AML-193 (cell line): ENCODE data around the gene TAS2R60.
"Not testable (repeated sequence)": the region's sequence is repeated elsewhere in the genome, so short reads cannot be mapped to it uniquely, and the experiment has no call there.

Experiments used
- DNase-seq, 2 experiments: peaks; one replicate each; lab custom pipeline; 2025; lab: John Stamatoyannopoulos, UW

TAS2R60 gene

DNA sequence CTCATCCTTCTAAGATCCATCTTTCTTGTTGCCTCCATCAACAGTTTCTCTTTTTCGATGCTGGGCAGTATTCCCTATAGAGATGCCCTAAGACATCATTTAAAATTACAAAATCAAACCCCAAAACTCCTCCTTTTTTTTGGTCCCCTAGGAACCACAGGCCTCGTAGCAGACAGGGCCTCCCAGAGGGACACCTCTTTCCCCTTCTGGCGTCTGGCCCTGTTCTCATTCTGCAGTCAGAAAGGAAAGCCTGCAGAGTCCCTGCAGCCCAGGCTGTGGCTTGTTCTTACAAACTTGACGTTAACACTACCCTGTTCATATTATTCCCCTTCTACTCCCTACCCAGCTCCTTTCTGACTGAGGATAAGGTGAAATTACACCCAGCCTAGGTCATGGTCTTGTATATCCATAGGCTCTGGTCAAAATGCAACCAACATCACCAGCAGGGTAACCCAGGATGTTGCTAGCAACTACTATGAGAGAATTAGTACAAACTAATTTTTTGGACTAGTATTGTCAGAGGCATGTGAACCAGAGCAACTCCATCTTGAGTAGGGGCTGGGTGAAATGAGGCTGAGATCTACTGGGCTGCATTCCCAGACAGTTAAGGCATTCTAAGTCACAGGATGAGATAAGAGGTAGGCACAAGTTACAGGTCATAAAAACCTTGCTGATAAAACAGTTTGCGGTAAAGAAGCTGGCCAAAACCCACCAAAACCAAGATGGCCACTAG, 31.1 kb upstream of the TAS2R60 start:
- no peak for DNase-seq

DNA sequence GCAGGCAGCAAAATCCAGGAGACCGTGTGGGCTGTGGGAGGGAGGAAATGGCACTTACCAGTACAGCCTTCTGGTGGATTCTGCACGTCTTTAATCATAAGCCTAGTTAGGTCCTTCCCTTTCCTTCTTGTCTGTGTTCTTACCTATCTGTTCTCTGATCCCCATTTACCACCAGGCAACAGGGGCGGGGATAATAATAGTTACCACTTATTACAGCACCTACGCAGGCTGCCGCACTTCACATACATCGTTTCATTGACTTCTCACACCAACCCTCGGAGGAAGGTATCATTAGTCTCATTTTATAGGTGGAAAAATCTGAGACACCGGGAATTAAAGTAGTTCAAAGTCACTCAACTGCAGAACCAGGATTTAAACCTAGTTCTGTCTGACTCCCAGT, 30.1 kb upstream of the TAS2R60 start:
- DNase-seq = no peak

DNA sequence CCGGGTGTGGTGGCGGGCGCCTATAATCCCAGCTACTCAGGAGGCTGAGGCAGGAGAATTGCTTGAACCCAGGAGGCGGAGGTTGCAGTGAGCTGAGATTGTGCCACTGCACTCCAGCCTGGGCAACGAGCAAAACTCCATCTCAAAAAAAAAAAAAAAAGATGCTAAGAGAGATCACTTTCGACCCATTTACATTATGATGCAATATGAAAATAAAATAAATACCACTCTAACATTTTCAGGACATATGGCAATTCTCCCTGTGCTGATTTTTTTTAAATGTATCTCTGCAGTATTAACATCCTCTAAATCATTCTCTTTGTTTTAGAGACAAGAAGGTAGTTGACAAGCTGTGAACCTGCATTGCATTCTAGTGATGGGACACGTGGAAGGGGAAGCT, 28.0 kb upstream of the TAS2R60 start:
- DNase-seq = not testable (repeated sequence)

DNA sequence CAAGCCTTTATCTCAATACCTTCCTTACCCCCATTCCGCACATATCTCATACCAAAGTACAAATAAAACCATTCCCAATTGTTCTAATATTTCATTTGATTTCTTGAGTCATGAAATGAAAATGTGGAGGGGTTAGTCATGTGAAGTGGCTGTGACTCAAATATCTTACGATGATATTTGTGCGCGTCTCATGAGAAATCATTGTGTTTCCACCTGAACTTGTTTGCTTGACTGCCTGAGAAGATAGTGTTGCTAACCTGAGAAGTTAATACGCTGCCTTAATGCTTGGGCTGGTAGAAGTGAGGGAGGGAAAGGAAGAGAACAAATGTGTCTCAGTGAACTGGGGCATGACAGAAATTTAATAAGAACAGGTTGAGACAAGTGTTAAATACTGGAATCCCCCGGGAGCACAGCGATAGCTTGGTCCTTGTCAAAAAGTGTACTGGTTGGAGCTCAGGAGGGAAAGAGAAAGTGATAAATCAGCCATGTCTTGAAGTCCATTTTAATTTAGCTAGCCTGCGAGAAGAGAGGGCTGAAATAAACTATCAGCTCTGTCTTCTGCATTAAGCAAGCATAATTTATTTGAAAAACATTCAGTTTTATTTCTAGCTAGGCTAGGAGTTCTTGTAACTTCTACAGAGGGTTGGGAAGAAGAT, 27.4 kb upstream of the TAS2R60 start:
- DNase-seq = no peak

DNA sequence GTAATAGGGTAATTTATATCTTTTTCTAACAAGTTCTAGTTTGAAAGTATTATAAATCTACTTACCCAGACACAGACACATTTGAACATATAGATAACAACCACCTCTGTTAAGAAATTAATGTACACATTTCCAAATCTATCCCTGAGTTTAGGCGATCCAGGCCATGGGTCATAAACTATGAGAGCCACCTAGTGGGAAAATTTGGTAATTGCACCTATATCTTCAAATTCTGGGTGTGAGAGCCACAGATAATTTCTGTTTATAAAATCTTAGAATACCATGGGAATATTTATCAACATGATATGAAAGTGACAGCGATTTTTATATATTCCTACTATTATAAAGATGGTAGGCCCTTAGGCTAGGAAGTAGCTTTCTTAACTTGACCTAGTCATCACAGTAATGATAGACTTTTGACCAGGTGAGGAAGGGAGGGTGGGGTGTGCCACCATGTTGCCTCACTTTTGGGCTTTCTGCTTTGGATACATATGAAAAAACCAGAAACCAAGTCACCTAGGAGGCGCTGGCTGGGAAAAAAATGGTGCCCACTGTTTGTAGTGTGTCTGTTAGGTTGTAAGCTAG, 26.6 kb upstream of the TAS2R60 start:
- DNase-seq = peak; percentile 69 to 78

DNA sequence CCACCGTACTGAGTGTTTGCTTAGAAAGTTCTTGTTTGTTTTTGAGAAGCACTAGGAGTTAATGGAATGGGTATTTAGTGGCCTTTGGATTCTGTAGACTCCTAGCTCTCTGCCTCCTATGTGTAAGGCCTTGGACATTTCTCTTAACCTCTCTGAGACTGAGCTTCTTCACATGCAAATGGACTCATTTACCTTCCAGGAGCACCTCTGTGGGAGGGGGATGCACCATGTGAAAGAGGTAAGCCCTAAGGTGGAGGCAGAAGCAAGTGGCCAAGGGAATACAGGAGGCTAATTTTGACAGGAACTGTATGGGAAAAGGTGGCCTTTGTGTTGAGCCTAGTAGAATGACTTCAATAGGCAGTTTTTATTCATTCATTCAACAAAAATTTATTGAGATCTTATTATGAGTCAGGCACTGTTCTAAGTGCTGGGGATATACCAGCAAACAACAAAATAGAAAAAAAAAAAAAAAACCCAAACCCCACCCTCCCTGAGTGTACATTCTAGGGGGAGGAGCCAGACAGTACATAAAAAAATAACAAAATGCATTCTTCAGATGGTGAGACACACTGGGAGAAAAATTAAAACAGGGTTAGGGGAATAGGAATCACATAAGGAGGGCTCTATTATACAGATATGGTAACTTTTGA, 25.4 kb upstream of the TAS2R60 start:
- no peak for DNase-seq

DNA sequence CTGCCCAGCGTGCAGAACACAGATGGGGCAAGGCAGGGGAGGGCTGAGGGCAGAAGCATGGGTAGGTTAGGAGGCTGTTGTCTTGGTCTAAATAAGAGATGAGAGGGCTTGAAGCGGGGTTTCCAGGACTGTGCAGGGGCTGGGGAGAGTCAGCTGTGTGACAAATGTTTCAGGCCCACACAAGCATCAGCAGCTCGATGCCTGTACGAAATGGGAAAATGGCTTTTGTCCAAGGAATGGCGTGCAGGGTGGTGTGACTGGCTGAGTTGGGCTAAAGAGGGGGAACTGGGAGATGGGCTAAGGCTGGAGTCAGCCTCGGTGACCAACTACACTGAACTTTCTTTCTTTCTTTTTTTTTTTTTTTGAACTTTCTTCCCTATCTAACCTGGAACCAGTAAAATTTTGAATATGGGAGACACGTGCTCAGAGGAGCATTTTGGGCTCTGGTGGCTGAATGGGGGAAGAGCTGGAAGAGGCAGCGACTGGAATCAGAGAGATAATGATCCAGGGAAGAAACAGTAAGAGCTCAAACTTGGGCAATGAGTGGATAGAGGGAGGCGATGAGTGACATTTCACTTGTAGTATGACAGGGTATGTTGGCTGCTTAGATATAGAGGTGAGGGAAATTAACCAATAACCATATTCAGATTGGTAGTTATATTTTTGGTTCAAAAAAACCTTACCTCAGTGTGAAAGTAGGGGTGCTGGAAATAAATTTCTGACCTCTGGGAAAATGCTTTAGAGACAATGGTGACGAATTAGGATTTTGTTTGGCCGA, 24.4 kb upstream of the TAS2R60 start:
- DNase-seq = no peak

DNA sequence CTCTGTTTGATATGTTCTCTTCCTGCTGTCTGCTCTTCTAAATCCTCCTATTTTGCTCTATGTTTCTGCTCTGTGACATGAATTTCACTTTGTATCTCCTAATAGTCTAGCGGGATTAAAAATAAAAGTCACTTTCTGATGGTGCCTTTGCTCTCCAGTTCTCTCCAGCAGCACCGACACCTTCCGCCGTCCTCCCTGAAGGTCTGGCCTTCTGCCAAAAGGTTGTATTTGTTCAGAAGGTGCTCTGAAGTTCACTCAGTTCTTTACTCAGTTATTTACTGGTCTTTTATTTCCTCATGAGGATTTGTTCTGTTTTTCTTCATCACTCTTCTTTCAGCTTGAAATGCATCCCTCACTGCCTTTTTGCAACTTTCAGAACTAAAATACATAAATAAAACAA, 23.4 kb upstream of the TAS2R60 start:
- DNase-seq = no peak

DNA sequence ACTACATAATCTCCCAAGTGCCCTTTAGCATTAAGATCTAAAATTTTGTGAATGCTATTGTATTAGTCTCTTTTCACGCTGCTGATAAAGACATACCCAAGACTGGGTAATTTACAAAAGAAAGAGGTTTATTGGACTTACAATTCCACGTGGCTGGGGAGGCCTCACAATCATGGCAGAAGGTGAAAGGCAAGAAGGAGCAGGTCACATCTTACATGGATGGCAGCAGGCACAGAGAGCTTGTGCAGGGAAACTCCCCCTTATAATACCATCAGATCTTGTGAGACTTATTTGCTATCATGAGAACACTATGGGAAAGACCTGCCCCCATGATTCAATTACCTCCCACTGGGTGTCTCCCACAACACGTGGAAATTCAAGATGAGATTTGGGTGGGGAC, 22.6 kb upstream of the TAS2R60 start:
- not testable (repeated sequence) for DNase-seq

DNA sequence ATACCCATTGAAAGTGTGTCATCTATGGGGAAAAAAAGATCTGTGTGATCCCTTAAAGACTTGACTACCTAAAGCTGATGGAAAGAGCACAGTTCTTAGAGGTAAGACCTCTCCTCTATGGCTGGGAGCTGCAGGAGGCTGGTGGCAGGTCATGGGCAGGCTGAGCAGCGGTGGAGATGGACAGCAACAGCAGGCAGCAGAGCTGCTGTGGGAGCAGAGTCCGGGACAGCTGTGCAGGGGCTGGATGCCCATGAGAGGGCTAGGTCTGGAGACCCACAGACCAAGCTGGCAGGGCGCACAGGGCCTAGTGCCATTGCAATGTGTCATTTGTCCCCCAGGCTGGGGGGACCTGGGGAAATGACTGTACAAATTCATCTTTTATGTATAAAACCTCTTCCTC, 21.2 kb upstream of the TAS2R60 start:
- no peak for DNase-seq

DNA sequence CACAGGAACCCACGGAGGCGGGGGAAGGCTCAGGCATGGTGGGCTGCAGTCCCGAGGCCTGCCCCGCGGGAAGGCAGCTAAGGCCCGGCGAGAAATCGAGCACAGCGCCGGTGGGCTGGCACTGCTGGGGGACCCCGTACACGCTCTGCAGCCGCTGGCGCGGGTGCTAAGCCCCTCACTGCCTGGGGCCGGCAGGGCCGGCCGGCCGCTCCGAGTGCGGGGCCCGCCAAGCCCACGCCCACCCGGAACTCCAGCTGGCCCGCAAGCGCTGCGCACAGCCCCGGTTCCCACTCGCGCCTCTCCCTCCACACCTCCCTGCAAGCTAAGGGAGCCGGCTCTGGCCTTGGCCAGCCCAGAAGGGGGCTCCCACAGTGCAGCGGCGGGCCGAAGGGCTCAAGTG, 18.8 kb upstream of the TAS2R60 start:
- DNase-seq = not testable (repeated sequence)

DNA sequence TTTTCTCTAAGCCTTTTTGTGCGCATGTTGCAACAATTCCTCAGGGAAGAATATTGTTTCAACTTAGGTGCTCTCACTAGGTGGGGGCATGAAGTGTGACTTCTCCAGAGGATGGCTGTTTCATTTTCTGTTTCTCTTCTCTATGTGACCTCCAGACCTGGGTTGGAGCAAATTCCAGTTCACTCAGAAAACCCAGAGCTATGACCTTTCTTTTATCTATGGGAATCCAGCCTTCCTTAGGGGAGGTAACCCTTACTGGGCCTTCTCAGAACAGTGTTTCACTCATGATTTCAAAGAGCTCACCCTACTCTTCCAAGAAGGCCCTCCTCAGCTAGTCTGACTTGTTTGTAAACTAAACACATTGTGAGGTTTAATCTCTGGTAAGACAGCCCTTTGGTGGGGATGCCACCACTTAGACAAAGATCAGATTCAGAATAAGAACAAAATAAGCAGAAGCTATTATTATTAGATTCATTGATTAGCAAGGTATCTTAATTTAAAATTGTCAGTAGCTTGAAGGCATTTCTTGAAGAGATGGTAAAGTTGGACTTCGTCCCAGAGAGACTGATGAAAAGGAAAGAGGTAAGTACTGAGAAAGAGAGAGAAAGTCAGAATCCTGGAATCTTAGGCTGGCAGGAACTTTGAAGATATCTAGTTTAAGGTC, 16.6 kb upstream of the TAS2R60 start:
- no peak for DNase-seq

DNA sequence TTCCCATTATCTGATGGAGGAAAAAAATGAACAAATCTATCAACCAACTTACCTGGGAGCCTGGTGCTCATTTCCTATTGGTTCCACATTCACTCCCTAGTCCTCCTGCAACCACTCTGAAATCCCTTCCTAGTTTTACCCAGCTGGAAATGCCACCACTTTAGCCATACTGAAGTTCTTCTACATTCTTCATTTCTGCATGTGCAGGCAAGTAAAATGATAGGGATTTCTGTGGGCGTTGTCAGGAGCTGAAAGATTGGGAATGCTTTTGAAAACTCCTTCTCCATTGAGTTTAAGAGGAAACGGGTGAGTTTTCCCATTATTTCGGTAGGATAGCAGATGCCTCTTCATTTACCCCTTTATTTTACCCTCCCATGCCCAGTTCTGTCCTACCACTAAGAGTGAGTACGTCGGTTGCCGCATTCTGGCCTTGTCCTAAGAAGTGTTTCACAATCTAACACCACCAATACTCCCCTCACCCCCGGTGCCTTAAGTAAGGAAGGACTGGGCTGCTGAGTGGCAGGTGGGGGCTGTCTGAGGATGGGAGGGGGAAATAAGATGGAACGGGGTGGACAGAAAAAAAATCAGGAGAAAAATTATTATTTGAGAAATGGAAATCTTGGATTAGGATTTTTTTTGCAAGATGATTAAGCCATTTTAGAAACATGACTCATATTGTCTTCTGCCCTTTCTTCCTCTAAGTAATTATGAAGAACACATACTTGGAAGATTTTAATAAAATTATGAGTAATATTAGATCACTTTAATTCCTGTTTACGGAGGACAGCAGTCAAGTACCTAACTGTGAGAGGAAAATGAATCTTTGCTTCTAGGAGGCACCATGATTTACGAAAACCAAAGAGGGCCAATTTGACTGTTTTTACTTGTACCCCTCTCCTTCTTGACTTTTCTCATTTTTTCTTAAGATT, 13.2 kb upstream of the TAS2R60 start:
- DNase-seq = no peak

DNA sequence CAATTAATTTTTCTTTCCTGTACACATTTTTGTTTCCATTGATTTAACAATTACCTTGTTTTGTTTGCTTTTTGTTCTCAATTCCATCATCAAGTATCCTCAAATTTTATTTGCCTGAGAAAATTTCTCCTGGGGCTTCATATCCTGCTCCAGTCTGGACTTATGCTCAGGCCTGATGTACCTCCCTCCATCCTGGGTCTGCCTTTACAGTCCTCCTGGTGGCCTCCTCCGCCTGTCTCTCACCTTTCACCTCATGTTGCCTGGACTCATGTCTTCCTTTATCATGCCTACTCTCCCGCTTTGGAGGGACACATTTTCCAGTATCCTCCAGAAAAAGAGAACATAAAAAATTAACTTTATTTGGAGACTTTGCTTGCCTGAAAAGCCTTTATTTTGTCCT, 12.1 kb upstream of the TAS2R60 start:
- DNase-seq = no peak

DNA sequence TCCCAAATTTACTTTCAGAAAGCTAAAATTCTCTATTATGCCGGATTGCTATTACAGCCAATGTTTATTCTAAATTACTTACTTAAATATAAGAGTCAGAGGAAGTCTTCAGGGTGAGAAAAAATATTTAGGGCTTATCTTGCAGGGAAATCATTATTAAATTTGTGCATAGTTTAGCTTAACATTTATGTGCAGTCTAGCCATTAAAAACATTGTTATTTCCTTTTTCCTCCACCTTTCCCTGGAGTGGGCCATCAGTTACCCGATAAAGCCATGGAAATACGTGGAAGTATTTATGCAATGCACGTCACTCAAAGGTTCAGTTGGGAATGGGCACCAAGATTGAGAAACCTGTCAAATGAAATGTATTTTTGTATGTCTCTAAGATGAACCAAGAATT, 9.5 kb upstream of the TAS2R60 start:
- no peak for DNase-seq

DNA sequence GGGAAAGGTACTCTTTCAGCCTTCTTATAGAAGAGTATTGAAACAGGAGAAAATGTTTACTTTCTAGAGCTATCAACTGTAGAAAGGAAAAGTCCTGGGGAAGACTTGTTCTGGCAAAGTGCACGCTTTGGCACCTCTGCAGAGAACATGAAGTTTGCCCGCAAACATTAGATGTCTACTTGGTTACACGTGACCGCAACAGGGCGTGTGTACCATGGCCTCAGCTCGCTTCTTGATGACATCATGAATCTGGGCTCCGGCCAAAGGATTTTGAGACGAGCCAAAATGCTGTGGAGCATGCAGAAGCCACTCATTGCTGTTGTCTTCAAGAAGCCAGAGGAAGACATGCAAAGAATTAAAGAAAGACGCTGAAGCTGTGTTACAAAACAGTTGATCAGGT, 8.6 kb upstream of the TAS2R60 start:
- no peak for DNase-seq

DNA sequence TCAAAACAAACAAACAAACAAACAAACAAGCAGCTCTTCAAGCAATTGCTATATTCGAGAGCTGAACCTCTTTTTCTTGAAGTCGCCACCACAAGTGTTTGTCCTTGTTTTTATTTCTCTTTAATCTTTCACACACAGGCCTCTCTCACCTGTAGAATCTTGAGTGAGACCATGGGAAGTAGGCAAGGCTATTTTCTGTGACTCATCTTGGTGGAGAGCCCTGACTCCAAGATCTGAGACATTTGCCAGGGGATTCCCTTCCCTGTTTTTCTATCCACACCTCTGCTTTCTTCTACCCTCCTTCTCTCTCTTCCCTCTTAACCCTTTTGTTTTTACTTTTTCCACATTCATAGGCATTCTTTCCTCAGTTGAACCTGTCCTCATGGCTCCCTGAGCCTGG, 8.0 kb upstream of the TAS2R60 start:
- no peak for DNase-seq

DNA sequence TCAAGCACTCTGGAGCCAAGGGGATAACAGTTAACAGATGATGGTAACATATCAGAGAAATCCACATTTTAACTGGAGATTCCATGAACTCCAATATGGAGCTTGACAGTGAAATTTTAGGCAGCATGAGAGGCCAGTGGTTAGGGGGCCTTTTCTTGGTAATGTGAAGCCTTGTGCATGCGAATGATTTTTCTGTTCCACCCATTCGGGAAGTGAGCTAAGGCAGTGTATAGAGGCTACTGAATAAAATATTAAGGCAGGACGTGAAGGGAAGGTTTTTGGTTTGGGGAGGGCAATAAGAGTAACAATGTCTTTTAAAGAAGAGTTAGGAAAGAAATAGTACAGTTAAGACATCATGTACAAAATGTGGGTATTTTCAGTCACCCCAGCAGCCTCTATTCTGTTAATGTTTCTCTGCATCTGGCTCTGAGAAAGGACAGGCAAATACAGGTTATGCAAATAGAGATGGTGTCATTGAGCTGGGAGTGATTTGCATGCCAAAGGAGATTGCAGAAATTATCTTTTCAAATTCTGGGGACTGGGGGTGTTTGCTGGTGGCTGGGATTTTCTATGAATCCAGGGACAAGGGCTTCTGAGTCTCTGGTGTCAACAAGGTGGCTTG, 6.8 kb upstream of the TAS2R60 start:
- DNase-seq = no peak

DNA sequence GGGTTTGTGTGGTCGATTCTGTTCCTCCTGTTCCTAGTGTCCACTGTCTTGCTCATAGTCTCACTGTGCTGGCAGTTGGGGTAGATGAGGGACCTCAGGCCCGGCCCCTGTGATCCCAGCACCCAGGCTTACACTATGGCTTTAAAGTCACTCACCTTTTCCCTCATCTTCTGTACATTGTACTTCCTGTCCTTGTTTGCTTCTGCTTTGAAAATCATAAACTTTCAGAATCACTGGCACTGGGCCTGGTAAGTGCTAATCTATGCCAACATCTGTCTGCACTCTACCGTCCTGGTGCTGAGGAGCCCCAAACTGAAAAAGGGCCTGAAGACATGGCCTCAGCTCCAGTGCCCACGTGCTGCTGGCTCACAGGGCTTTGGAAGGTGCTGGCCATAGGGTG, 5.7 kb upstream of the TAS2R60 start:
- DNase-seq = no peak

DNA sequence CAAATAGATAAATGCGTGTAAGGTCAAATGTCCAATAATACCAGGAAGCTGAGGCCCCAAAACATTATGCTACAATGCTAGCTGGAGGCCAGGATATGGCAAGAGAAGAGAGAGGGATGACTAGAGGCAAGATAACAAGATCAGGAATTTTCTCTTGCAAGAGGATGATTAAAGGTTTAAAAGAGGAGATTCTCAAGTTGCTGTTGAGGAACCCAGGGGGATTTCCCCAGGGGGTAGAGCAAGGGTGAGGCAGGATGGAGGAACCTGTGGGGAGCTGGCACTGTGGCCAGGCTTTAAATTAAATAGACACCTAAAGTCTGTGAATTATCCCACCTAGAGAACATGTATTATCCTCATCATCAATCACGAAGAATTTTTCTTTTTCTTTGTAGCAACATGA, 3.4 kb upstream of the TAS2R60 start:
- DNase-seq = no peak
